ENCODE data around the gene SHANK2.

DNA sequence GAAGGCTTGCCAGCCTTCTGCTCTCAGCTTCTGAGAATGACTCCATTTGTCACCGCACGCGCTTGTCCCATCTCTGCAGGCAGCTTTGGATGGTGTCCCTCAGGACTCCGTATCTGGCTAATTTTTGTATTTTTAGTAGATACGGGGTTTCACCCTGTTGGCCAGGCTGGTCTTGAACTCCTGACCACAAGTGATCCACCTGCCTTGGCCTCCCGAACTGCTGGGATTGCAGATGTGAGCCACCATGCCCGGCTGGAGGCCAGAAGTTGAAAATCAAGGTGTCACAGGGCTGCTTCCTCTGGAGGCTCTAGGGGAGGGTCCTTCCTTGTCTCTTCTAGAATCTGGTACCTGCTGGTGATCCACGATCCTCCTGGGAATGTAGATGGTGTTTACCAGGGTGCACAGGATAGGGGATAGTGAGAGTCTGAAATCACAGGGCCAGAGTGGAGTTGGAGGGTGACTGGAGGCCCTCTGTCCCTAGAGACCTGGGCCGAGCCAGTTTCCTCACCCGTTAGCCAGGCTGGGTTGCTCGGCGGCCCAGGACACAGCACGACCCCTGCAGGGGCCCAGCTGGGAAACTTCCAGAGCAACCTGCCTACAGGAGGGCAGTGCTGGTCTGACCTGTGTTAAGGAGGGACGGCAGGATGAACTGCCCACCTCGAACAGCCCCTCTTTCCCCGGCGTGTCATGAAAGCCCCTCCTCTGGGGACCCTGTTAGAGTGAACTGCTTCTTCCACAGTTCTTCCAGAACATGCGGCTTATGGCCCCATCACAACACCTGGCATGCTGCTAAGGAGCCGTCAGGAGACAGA lies 48.9 kb upstream of the SHANK2 start:
- TF ChIP-seq, protein P1, sequence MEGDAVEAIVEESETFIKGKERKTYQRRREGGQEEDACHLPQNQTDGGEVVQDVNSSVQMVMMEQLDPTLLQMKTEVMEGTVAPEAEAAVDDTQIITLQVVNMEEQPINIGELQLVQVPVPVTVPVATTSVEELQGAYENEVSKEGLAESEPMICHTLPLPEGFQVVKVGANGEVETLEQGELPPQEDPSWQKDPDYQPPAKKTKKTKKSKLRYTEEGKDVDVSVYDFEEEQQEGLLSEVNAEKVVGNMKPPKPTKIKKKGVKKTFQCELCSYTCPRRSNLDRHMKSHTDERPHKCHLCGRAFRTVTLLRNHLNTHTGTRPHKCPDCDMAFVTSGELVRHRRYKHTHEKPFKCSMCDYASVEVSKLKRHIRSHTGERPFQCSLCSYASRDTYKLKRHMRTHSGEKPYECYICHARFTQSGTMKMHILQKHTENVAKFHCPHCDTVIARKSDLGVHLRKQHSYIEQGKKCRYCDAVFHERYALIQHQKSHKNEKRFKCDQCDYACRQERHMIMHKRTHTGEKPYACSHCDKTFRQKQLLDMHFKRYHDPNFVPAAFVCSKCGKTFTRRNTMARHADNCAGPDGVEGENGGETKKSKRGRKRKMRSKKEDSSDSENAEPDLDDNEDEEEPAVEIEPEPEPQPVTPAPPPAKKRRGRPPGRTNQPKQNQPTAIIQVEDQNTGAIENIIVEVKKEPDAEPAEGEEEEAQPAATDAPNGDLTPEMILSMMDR (IDR thresholded peaks at IDR 0.05; ENCODE audit: low read length): no peak
- TF ChIP-seq EZH2 (IDR thresholded peaks at IDR 0.05; ENCODE audit: borderline replicate concordance, low read length): no peak

Measured in OCI-LY1 (cell line).